Measurements from ENCODE around the gene ARHGAP25. TPM values are rescaled to one million over a fixed set of nuclear protein-coding genes. Genes with fewer than 3 reads are reported as not detected.

The ARHGAP25 gene
- total and polyA plus RNA-seq, 2 donors (not counting 1 experiment from before 2014, with no cell fraction given) = 2.7 to 5.8 TPM

DNA sequence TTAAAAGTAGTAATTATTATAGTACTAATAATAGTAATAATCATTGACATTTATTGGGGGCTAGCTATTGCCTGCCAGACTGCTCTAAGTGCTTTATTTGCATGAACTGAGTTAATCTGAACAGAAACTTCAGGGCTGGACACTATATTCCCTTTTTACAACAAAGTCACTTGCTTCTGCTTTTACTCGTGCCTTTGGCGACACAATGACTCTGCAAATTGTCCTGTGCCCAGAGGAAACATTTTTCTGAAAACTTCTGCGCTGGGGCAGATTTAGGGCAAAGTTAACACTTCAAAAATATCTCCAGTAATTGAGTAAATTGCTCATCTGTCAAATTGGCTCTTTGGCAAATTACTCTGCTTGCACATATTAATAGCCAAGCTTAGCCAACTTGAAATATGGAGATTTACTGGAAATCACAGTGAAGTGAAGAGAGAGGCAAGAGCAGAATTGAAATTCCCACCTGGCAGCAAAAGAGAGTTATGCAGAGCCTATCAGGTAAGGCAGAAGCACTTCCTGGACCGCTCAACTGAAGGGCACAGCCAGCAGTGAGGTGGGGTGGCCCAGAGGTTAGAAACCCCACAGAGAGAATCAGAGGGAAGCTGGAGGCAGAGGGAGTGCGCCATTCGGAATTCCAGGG, 100.2 kb downstream of the ARHGAP25 start:
- Histone ChIP-seq H3K4me1 (ENCODE audit: control insufficient read depth, extremely low read depth, insufficient read depth, low read length) (peaks cover 13% of the 10 kb centered on the region), H3K36me3 (ENCODE audit: control insufficient read depth, insufficient read depth, low read length) (no peaks in the 10 kb centered on the region), H3K9me3 (ENCODE audit: control insufficient read depth, insufficient read depth, low read depth, low read length) (no peaks in the 10 kb centered on the region), H3K27ac (ENCODE audit: insufficient read depth, low read length) (no peak overlapping the region), H4K20me1 (ENCODE audit: control insufficient read depth, extremely low read depth, insufficient read depth, low read length) (no peaks in the 10 kb centered on the region), H2AFZ (ENCODE audit: low read length) (no peak overlapping the region), H3K4me3 (replicated peaks in 1 of 4; ENCODE audit: control extremely low read depth in 1 of 4, insufficient read depth in 1 of 4, low read depth in 3 of 4, low read length in 4 of 4) (no peak overlapping the region), H3K27me3 (ENCODE audit: control insufficient read depth, insufficient read depth, low read length) (no peaks in the 10 kb centered on the region), H3K9ac (ENCODE audit: insufficient read depth, low read length) (no peak overlapping the region), H3K79me2 (ENCODE audit: control insufficient read depth, insufficient read depth, low read length) (no peaks in the 10 kb centered on the region), H3K4me2 (ENCODE audit: extremely low read depth, insufficient read depth, low read length) (no peak overlapping the region)
- TF ChIP-seq EZH2 (IDR thresholded peaks at IDR 0.05; ENCODE audit: low read length, missing control alignments) = no peak
- TF ChIP-seq, protein P1, sequence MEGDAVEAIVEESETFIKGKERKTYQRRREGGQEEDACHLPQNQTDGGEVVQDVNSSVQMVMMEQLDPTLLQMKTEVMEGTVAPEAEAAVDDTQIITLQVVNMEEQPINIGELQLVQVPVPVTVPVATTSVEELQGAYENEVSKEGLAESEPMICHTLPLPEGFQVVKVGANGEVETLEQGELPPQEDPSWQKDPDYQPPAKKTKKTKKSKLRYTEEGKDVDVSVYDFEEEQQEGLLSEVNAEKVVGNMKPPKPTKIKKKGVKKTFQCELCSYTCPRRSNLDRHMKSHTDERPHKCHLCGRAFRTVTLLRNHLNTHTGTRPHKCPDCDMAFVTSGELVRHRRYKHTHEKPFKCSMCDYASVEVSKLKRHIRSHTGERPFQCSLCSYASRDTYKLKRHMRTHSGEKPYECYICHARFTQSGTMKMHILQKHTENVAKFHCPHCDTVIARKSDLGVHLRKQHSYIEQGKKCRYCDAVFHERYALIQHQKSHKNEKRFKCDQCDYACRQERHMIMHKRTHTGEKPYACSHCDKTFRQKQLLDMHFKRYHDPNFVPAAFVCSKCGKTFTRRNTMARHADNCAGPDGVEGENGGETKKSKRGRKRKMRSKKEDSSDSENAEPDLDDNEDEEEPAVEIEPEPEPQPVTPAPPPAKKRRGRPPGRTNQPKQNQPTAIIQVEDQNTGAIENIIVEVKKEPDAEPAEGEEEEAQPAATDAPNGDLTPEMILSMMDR (conservative IDR thresholded peaks at IDR 0.05 in 1 of 2, IDR thresholded peaks at IDR 0.05 in 1 of 2; ENCODE audit: low read depth in 1 of 2, low read length in 2 of 2) = no peak
- no peak for DNase-seq (ENCODE audit: low read depth in 2 of 2)

DNA sequence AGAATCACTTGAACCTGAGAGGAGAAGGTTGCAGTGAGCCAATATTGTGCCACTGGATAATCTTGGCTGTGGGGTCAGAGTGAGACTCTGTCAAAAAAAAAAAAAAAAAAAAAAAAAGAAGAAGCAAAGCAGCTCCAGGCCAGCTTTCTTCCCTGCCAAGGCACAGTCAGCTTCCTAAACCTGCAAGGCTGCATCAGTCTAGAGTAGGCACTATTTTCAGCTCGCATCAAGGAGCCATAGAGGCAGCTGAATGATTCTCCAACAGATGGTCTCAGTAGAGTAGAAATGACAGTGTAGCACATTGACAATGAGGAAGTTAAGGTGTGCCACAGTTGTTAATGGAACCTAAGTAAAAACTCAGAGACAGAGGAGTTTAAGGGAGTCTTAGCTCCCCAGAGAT, 101.0 kb downstream of the ARHGAP25 start:
- Histone ChIP-seq H3K27ac (ENCODE audit: insufficient read depth, low read length) (no peak overlapping the region), H2AFZ (ENCODE audit: low read length) (no peak overlapping the region), H3K4me2 (ENCODE audit: extremely low read depth, insufficient read depth, low read length) (no peak overlapping the region), H3K27me3 (ENCODE audit: control insufficient read depth, insufficient read depth, low read length) (no peaks in the 10 kb centered on the region), H3K4me1 (ENCODE audit: control insufficient read depth, extremely low read depth, insufficient read depth, low read length) (peaks cover 12% of the 10 kb centered on the region), H3K9me3 (ENCODE audit: control insufficient read depth, insufficient read depth, low read depth, low read length) (no peaks in the 10 kb centered on the region), H4K20me1 (ENCODE audit: control insufficient read depth, extremely low read depth, insufficient read depth, low read length) (no peaks in the 10 kb centered on the region), H3K36me3 (ENCODE audit: control insufficient read depth, insufficient read depth, low read length) (no peaks in the 10 kb centered on the region), H3K4me3 (replicated peaks in 1 of 4; ENCODE audit: control extremely low read depth in 1 of 4, insufficient read depth in 1 of 4, low read depth in 3 of 4, low read length in 4 of 4) (no peak overlapping the region), H3K9ac (ENCODE audit: insufficient read depth, low read length) (no peak overlapping the region), H3K79me2 (ENCODE audit: control insufficient read depth, insufficient read depth, low read length) (no peaks in the 10 kb centered on the region)
- TF ChIP-seq EZH2 (IDR thresholded peaks at IDR 0.05; ENCODE audit: low read length, missing control alignments) = no peak
- TF ChIP-seq, protein P1 (conservative IDR thresholded peaks at IDR 0.05 in 1 of 2, IDR thresholded peaks at IDR 0.05 in 1 of 2; ENCODE audit: low read depth in 1 of 2, low read length in 2 of 2) = no peak
- no peak for DNase-seq (ENCODE audit: low read depth in 2 of 2)

DNA sequence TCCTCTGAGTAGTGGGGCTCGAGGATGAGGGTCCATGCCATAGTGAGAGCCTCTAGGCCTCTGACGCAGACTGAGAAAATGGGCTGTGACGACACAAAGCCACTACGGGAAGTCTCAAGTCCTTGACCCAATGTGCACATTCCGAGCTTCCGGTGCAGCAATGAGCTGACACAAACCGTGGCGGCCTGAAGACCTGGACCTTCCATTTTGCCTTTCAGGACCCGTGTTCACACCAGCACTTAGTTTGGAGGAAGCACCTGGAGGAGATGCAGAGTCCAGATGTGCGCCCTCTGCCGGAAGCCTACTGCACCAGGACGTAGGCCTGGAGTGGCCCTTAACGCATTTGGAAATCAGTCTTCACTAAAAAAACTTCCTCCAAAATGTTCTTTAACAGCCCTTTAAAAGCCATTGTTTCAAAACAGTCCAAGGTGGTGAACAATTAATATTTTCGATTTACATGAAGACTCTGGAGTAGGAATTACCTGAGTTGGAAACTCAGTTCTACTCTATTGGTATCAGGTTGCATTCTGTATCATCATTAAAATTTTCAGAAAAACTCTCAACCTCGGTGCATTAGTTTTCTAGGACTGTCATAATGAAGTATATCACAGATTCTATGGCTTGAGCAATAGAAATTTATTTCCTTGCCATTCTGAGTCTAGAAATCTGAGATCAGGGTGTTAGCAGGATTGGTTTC, 102.7 kb downstream of the ARHGAP25 start:
- Histone ChIP-seq H3K9ac (ENCODE audit: insufficient read depth, low read length) (no peak overlapping the region), H3K9me3 (ENCODE audit: control insufficient read depth, insufficient read depth, low read depth, low read length) (no peaks in the 10 kb centered on the region), H3K4me2 (ENCODE audit: extremely low read depth, insufficient read depth, low read length) (no peak overlapping the region), H3K79me2 (ENCODE audit: control insufficient read depth, insufficient read depth, low read length) (no peaks in the 10 kb centered on the region), H3K36me3 (ENCODE audit: control insufficient read depth, insufficient read depth, low read length) (no peaks in the 10 kb centered on the region), H3K4me3 (replicated peaks in 1 of 4; ENCODE audit: control extremely low read depth in 1 of 4, insufficient read depth in 1 of 4, low read depth in 3 of 4, low read length in 4 of 4) (no peak overlapping the region), H3K27me3 (ENCODE audit: control insufficient read depth, insufficient read depth, low read length) (no peaks in the 10 kb centered on the region), H3K27ac (ENCODE audit: insufficient read depth, low read length) (no peak overlapping the region), H3K4me1 (ENCODE audit: control insufficient read depth, extremely low read depth, insufficient read depth, low read length) (peaks cover under 1% of the 10 kb centered on the region), H4K20me1 (ENCODE audit: control insufficient read depth, extremely low read depth, insufficient read depth, low read length) (no peaks in the 10 kb centered on the region), H2AFZ (ENCODE audit: low read length) (no peak overlapping the region)
- TF ChIP-seq, protein P1 (conservative IDR thresholded peaks at IDR 0.05 in 1 of 2, IDR thresholded peaks at IDR 0.05 in 1 of 2; ENCODE audit: low read depth in 1 of 2, low read length in 2 of 2) = peak; percentile 20 to 54
- no peak for TF ChIP-seq EZH2 (IDR thresholded peaks at IDR 0.05; ENCODE audit: low read length, missing control alignments)
- peak; percentile 23 to 34 for DNase-seq (ENCODE audit: low read depth in 2 of 2)

All from fibroblast of lung (primary cell).